Activated CD8-positive, alpha-beta memory T cell treated with anti-CD3 and anti-CD28 coated beads, Interleukin-2, amount 10 ng/mL, durations not matched to agents 7 days and 5 days (primary cell): ENCODE data around the gene PSMB10. TPM values are rescaled to one million over a fixed set of nuclear protein-coding genes. Genes with fewer than 3 reads are reported as not detected.

Experiments used
- ATAC-seq: fragments of 150-1000 bp; cut with Tn5 transposase; one replicate; pipeline ENCODE4 v1.10.0; 2021; ENCODE audit warnings: moderate library complexity
- CTCF ChIA-PET: fragments of 350-600 bp; sonication (Branson Sonifier 250); formaldehyde crosslinking; loops from one replicate; lab custom pipeline; 2021; ENCODE audit warnings: antibody characterized with exemption; lab: Charles Lee
- DNase-seq: peaks from one replicate; pipeline ENCODE4 v3.0.0-alpha.2; 2020
- H3K27ac Mint-ChIP-seq: one replicate; pipeline ENCODE4 v1.8.0; 2021; ENCODE audit warnings: mild to moderate bottlenecking, mixed read lengths
- H3K27me3 Mint-ChIP-seq: one replicate; pipeline ENCODE4 v1.8.0; 2021; ENCODE audit warnings: mixed read lengths
- H3K36me3 Mint-ChIP-seq: one replicate; pipeline ENCODE4 v1.8.0; 2021; ENCODE audit warnings: mild to moderate bottlenecking, mixed read lengths
- H3K4me1 Mint-ChIP-seq: one replicate; pipeline ENCODE4 v1.8.0; 2021; ENCODE audit warnings: mixed read lengths
- H3K4me3 Mint-ChIP-seq: one replicate; pipeline ENCODE4 v1.8.0; 2021; ENCODE audit warnings: mild to moderate bottlenecking, moderate library complexity, mixed read lengths
- H3K9me3 Mint-ChIP-seq: one replicate; pipeline ENCODE4 v1.8.0; 2022; ENCODE audit warnings: low read depth, mixed read lengths
- total RNA-seq, 2 experiments: library from RNA; stranded (reverse); gene quantifications; one replicate each; pipeline ENCODE4 v1.2.3, GENCODE V29; 2021

PSMB10 gene
- total RNA-seq, 2 experiments from 2014 or later = 250 to 296 TPM

- no peak for ATAC-seq
- Mint-ChIP-seq H3K36me3 (peaks cover 13% of the 10 kb centered on the region), H3K27ac (no peak overlapping the region), H3K4me3 (no peak overlapping the region), H3K9me3 (no peaks in the 10 kb centered on the region), H3K4me1 (no peaks in the 10 kb centered on the region), H3K27me3 (no peaks in the 10 kb centered on the region)
- CTCF ChIA-PET = interaction anchor here (0.6 to 1.5 kb wide), 9 partner anchors 22 to 392 kb away, joined by 3 to 5 read pairs (median 3); partner anchors contain the start of gene PSMB10
- DNase-seq = no peak
Observed at GRCh38 chr16:67885545-67885944, 51.1 kb downstream of the PSMB10 start.

- ATAC-seq = no peak
- H3K27ac Mint-ChIP-seq = peak within 1 kb of the TSS; percentile 46
- H3K36me3 Mint-ChIP-seq = peaks cover 18% of the 10 kb centered on the region
Observed at GRCh38 chr16:67884684-67885083, 52.0 kb downstream of the PSMB10 start, which contains the start of gene NRN1L. Gene NRN1L, plus strand, starts transcription at chr16:67884885. Its CDS starts 19 bp downstream, at chr16:67884904.

More at GRCh38 chr16:67884684-67885083, 52.0 kb downstream of the PSMB10 start, which contains the start of gene NRN1L:
- Mint-ChIP-seq H3K9me3 (no peaks in the 10 kb centered on the region), H3K27me3 (no peaks in the 10 kb centered on the region), H3K4me1 (no peaks in the 10 kb centered on the region), H3K4me3 (no peak within 1 kb of the TSS)
- CTCF ChIA-PET = interaction anchor here (1.3 to 3.5 kb wide), 17 partner anchors 8 to 167 kb away, joined by 4 to 28 read pairs (median 12); partner anchors contain the start of genes CTRL, EDC4, PSKH1 and PSMB10
- DNase-seq = no peak

Other genes starting within 250 kb of the PSMB10 start
- gene GFOD2, start 217.5 kb downstream of the PSMB10 start, total RNA-seq = 10 to 100 TPM; 15.1 to 15.8 TPM
- gene RANBP10, start 130.3 kb downstream of the PSMB10 start, total RNA-seq = 10 to 100 TPM; 21.2 to 23.7 TPM
- under 1 TPM; 0.12 to 0.45 TPM for gene TSNAXIP1, start 130.0 kb downstream of the PSMB10 start, total RNA-seq
- gene THAP11, start 94.5 kb downstream of the PSMB10 start, total RNA-seq = 10 to 100 TPM; 47.9 to 52.7 TPM
- 100 to 1,000 TPM; 114 to 137 TPM for gene NUTF2, start 89.9 kb downstream of the PSMB10 start, total RNA-seq
- 10 to 100 TPM; 61.8 to 69.3 TPM for gene CENPT, start 89.2 kb downstream of the PSMB10 start, total RNA-seq
- 100 to 1,000 TPM; 122 to 124 TPM for gene EDC4, start 63.8 kb downstream of the PSMB10 start, total RNA-seq
- under 1 TPM; 0.45 to 0.99 TPM for gene NRN1L, start 52.0 kb downstream of the PSMB10 start, total RNA-seq
- 10 to 100 TPM; 21.0 to 21.6 TPM for gene PSKH1, start 43.6 kb downstream of the PSMB10 start, total RNA-seq
- 1 to 10 TPM; 5.0 to 6.7 TPM for gene CTRL, start 5.0 kb downstream of the PSMB10 start, total RNA-seq
- gene LCAT, start 7.3 kb upstream of the PSMB10 start, total RNA-seq = 10 to 100 TPM; 15.6 to 22.7 TPM
- gene SLC12A4, start 31.8 kb upstream of the PSMB10 start, total RNA-seq = 10 to 100 TPM; 47.7 to 51.2 TPM
- under 1 TPM in 1 of 2 experiments, not detected in 1; 0.28 TPM for gene DPEP3, start 43.6 kb upstream of the PSMB10 start, total RNA-seq
- 1 to 10 TPM; 4.5 to 4.7 TPM for gene DPEP2, start 62.6 kb upstream of the PSMB10 start, total RNA-seq
- not detected for gene DPEP2NB, start 79.1 kb upstream of the PSMB10 start, total RNA-seq
- 10 to 100 TPM; 14.8 to 20.8 TPM for gene DDX28, start 86.4 kb upstream of the PSMB10 start, total RNA-seq
- gene DUS2, start 86.4 kb upstream of the PSMB10 start, total RNA-seq = 10 to 100 TPM; 28.4 to 32.0 TPM
- gene NFATC3, start 148.5 kb upstream of the PSMB10 start, total RNA-seq = 100 to 1,000 TPM; 176 to 183 TPM